Colonic mucosa (tissue), 4 donors: Measurements from ENCODE around the gene RFX2. TPM values are rescaled to one million over a fixed set of nuclear protein-coding genes. Genes with fewer than 3 reads are reported as not detected.
A peak's percentile ranks its signal among the peaks of the same experiment; 100 is the strongest.

Experiments used
- DNase-seq: peaks from one replicate; pipeline ENCODE4 v3.0.0-alpha.2; 2020
- H3K27ac ChIP-seq: fragments of 200-600 bp; one replicate; pipeline ENCODE4 v1.8.0; 2021
- H3K27me3 ChIP-seq: fragments of 200-600 bp; one replicate; pipeline ENCODE4 v1.8.0; 2021
- H3K36me3 ChIP-seq: fragments of 200-600 bp; one replicate; pipeline ENCODE4 v1.8.0; 2021
- H3K4me1 ChIP-seq: fragments of 200-600 bp; one replicate; pipeline ENCODE4 v1.8.0; 2021; ENCODE audit warnings: mild to moderate bottlenecking
- H3K4me3 ChIP-seq: fragments of 200-600 bp; one replicate; pipeline ENCODE4 v1.8.0; 2021
- H3K9ac ChIP-seq, 2 donors: one replicate each; pipeline ENCODE4 v1.7.0; 2013; ENCODE audit warnings: control low read depth in 2 of 2, low read depth in 2 of 2, low read length in 2 of 2
- H3K9me3 ChIP-seq: fragments of 200-600 bp; one replicate; pipeline ENCODE4 v1.8.0; 2021
- intact Hi-C: fragments of 100-400 bp; cut with DNase I; formaldehyde crosslinking; loops from one replicate; pipeline ENCODE4 v1.14.1; 2022
- total RNA-seq, 2 donors: library from RNA; stranded (reverse); fragmentation: NEBNext Ultra II Directional in 1 of 2; extraction: Animal tissue kit (Norgen Biotek cat#: 25700) in 1 of 2; gene quantifications; one replicate each; pipeline ENCODE4 v1.2.1, GENCODE V29; 2021
- TF ChIP-seq, protein P1 (sequence below): fragments of 200-600 bp; IDR thresholded peaks from one replicate; pipeline ENCODE4 v1.8.0; 2022; ENCODE audit warnings: antibody characterized with exemption, mild to moderate bottlenecking
- donor health status: healthy.
- donor health status: DM: no; HTN: no; CAD: no.
- donor health status: DM: no; HTN: no; CAD: no.

The RFX2 gene
- total RNA-seq, 2 donors from 2014 or later, result 6.2 to 7.3 TPM

DNA sequence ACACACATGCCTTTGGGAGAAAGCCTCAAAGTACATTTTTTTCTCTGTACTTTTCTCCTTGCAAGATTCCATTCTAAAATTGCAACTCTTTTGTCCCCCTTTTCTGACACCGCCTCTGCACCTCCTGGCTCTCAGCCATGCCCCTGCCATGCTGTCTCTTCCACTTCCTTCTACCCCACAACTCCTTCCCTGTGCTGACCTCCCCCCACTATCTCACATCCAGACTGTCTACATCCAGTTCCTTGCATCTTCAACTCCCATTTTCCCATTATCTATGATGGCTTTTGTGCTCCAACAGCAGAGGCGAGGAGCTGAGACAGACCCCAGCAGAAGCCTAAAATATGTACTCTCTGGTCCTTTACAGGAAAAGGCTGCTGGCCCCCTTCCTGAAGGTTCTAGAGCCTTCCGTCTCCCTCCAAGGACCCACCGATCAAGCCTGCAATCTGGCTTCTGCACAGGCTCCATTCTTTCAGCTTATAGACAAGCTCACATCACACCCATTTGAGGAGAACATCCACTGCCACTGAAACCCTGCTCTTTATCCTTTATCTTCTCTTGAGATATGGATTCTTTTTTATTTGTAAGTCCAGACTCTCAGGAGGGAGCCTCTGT is 50.2 kb downstream of the RFX2 start:
- Histone ChIP-seq H3K36me3 (no peaks in the 10 kb centered on the region), H3K4me1 (peaks cover 18% of the 10 kb centered on the region), H3K9ac (no peak overlapping the region), H3K9me3 (no peaks in the 10 kb centered on the region), H3K4me3 (no peak overlapping the region), H3K27ac (no peak overlapping the region), H3K27me3 (no peaks in the 10 kb centered on the region)
- intact Hi-C loops, result loop anchor here (5.0 kb wide), 2 partner anchors 32 to 52 kb away; partner anchors contain the start of gene RFX2
- TF ChIP-seq, protein P1, sequence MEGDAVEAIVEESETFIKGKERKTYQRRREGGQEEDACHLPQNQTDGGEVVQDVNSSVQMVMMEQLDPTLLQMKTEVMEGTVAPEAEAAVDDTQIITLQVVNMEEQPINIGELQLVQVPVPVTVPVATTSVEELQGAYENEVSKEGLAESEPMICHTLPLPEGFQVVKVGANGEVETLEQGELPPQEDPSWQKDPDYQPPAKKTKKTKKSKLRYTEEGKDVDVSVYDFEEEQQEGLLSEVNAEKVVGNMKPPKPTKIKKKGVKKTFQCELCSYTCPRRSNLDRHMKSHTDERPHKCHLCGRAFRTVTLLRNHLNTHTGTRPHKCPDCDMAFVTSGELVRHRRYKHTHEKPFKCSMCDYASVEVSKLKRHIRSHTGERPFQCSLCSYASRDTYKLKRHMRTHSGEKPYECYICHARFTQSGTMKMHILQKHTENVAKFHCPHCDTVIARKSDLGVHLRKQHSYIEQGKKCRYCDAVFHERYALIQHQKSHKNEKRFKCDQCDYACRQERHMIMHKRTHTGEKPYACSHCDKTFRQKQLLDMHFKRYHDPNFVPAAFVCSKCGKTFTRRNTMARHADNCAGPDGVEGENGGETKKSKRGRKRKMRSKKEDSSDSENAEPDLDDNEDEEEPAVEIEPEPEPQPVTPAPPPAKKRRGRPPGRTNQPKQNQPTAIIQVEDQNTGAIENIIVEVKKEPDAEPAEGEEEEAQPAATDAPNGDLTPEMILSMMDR, result no peak
- peak; percentile 16 for DNase-seq

DNA sequence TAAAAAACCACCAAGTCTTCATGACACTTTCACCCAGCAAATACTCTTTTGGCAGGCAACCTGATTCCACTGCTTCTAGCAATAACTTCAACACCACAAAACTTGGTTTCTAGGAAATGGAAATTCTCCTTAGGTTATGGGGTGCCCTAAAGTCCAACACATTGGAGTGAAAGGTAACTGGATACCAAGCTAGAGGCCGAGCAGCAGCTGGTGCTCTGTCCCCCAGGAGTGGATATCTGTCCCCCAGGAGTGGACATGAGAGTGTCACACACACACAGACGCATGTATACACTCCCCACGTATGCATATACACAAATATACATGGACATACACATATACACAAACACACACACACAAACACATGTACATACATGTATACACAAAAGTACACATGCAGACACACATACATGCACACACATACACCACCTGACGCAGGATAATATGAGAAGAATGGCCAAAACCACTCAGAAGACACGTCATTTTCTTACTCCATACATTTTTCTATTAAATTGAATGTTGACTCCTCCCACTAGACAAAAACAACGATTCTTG is 50.8 kb downstream of the RFX2 start:
- H3K9ac ChIP-seq, result no peak overlapping the region
- intact Hi-C loops, result loop anchor here (5.0 kb wide), 2 partner anchors 33 to 53 kb away; partner anchors contain the start of gene RFX2
- H3K9me3 ChIP-seq, result no peaks in the 10 kb centered on the region
- H3K4me3 ChIP-seq, result no peak overlapping the region
- H3K27me3 ChIP-seq, result no peaks in the 10 kb centered on the region
- TF ChIP-seq, protein P1, result no peak
- H3K4me1 ChIP-seq, result peaks cover 18% of the 10 kb centered on the region
- no peak overlapping the region for H3K27ac ChIP-seq
- H3K36me3 ChIP-seq, result no peaks in the 10 kb centered on the region
- DNase-seq, result no peak

DNA sequence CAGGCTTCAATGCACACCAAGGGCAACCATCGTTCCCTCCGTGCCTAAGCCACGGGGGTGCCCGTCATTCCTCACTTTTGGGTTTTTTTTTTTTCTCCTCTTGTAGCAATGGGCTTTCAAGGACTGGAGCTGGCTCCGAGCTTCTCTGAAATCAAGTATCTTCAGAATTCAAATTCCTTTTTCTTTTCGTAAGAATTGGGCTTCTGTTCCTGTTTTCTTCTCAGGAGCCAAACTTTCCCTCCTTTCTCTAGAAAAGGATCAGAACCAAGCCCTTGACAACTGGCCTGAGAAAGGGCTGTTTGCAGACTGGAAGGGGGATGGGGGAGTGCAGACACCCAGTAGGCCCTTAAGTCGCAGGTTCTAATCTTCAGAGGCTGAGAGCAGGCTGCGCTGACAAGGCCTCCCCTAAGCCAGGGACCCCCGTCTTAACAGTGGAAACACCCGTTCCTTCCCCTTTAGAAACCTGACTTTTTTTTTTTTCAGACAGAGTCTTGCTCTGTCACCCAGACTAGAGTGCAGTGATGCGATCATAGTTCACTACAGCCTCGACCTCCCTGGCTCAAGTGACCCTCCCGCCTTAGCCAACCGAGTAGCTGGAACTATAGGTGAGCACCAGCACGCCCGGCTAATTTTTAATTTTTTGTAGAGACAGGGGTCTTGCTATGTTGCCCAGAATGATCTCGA is 51.6 kb downstream of the RFX2 start:
- H3K4me3 ChIP-seq, result no peak overlapping the region
- DNase-seq, result peak; percentile 16
- no peaks in the 10 kb centered on the region for H3K9me3 ChIP-seq
- no peaks in the 10 kb centered on the region for H3K27me3 ChIP-seq
- TF ChIP-seq, protein P1, result no peak
- H3K4me1 ChIP-seq, result peaks cover 18% of the 10 kb centered on the region
- H3K36me3 ChIP-seq, result no peaks in the 10 kb centered on the region
- H3K9ac ChIP-seq, result peak overlapping the region in 1 of 2 donors; percentile 13
- H3K27ac ChIP-seq, result peak overlapping the region; percentile 78
- intact Hi-C loops, result loop anchor here (5.0 kb wide), 2 partner anchors 34 to 54 kb away; partner anchors contain the start of gene RFX2

DNA sequence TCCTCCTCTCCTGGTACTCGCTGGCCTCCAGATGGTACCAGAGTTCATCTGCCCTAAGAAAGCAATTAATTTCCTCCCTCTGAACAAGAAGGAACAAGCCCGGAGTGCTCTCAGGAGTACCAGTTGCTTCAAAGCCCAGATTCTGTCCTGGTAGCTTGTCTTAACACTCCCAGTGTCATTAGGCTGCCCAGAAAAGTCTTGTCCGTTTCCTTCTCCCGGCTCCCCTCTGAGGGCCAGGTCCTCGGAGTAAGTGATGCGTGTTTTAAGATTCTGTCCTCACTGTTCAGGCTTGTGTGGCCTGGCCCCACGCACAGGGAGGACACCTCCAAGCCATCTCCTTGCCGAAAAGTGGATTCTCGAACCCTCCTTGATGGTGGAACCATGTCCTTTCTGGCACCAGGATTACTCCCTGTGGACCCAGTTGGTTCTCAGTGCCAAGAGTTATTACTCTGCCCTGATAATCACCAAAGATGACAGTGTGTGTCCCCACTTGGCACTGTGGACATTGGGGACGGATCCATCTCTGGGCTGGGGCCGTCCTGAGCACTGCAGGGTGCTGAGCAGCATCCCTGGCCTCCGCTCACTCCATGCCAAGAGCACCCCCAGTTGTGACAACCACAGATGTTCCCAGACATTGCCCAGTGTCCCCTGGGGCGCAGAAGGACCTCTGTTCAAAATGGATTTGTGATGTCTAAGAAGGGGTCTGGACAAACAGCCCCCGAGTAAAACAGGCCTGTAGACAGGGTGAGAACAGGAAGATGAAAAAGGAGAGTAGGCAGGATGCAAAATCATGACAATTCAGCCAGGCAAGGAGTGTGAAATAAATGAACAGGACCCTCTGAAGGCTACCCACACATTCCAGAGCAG is 52.4 kb downstream of the RFX2 start:
- H3K9me3 ChIP-seq, result no peaks in the 10 kb centered on the region
- peak overlapping the region; percentile 13 to 76 for H3K9ac ChIP-seq
- intact Hi-C loops, result loop anchor here (5.0 kb wide), 2 partner anchors 34 to 54 kb away; partner anchors contain the start of gene RFX2
- H3K27me3 ChIP-seq, result no peaks in the 10 kb centered on the region
- peaks cover 18% of the 10 kb centered on the region for H3K4me1 ChIP-seq
- peak overlapping the region; percentile 78 for H3K27ac ChIP-seq
- no peaks in the 10 kb centered on the region for H3K36me3 ChIP-seq
- DNase-seq, result peak; percentile 17
- no peak overlapping the region for H3K4me3 ChIP-seq
- TF ChIP-seq, protein P1, result no peak
